Esophagus (tissue), 2 donors: ENCODE data around the gene SLC25A38. TPM values are rescaled to one million over a fixed set of nuclear protein-coding genes. Genes with fewer than 3 reads are reported as not detected.

Experiments
- H3K27ac ChIP-seq, 2 donors: one replicate each; pipeline ENCODE4 v1.5.1; 2013; ENCODE audit warnings: low read depth in 2 of 2, mild to moderate bottlenecking in 2 of 2, inconsistent platforms in 1 of 2, low read length in 1 of 2, moderate library complexity in 1 of 2
- H3K27me3 ChIP-seq, 2 donors: one replicate each; pipeline ENCODE4 v1.6.1; 2013; ENCODE audit warnings: low read length in 2 of 2, control low read depth in 1 of 2, mild to moderate bottlenecking in 1 of 2; ENCODE audit not compliant: insufficient read depth in 2 of 2, control insufficient read depth in 1 of 2
- H3K36me3 ChIP-seq, 2 donors: one replicate each; pipeline ENCODE4 v1.6.1; 2013; ENCODE audit warnings: low read length in 1 of 2; ENCODE audit not compliant: control insufficient read depth in 2 of 2, insufficient read depth in 2 of 2
- H3K4me1 ChIP-seq, 2 donors: one replicate each; pipeline ENCODE4 v1.6.1; 2013; ENCODE audit warnings: low read length in 1 of 2; ENCODE audit not compliant: control insufficient read depth in 2 of 2, insufficient read depth in 2 of 2
- H3K4me3 ChIP-seq, 2 donors: one replicate each; pipeline ENCODE4 v1.5.1; 2013; ENCODE audit warnings: low read length in 2 of 2, mild to moderate bottlenecking in 2 of 2, low read depth in 1 of 2, moderate library complexity in 1 of 2
- H3K9me3 ChIP-seq, 2 donors: one replicate each; pipeline ENCODE4 v1.6.1; 2013; ENCODE audit warnings: mild to moderate bottlenecking in 2 of 2, low read depth in 1 of 2, low read length in 1 of 2, moderate library complexity in 1 of 2; ENCODE audit not compliant: control insufficient read depth in 2 of 2, insufficient read depth in 1 of 2
- WGBS, 2 donors: extraction: QIAGEN DNeasy Blood & Tissue Kit; methylation state at CpG; one replicate each; pipeline ENCODE4 v1.1.7; 2013; 5-methylcytosine and 5-hydroxymethylcytosine counted together
- polyA plus RNA-seq, 2 donors: library from polyadenylated mRNA; stranded (reverse); fragments of 200-250 nt; gene quantifications; one replicate each; pipeline ENCODE4 v1.2.3, GENCODE V29; 2013
- donor health status: healthy with polysubstance abuse.
- donor health status: Bipolar disorder and iron deficiency.

Gene SLC25A38
- polyA plus RNA-seq, 2 donors = 9.2 to 11.9 TPM

- no peaks in the 10 kb centered on the region for H3K4me1 ChIP-seq
- H3K27me3 ChIP-seq = no peaks in the 10 kb centered on the region
- H3K27ac ChIP-seq = no peak overlapping the region
- no peaks in the 10 kb centered on the region for H3K36me3 ChIP-seq
- no peak overlapping the region for H3K4me3 ChIP-seq
- H3K9me3 ChIP-seq = no peaks in the 10 kb centered on the region
These were observed 10.3 kb upstream of the SLC25A38 start for GRCh38 chr3:39372833-39373232.

DNA sequence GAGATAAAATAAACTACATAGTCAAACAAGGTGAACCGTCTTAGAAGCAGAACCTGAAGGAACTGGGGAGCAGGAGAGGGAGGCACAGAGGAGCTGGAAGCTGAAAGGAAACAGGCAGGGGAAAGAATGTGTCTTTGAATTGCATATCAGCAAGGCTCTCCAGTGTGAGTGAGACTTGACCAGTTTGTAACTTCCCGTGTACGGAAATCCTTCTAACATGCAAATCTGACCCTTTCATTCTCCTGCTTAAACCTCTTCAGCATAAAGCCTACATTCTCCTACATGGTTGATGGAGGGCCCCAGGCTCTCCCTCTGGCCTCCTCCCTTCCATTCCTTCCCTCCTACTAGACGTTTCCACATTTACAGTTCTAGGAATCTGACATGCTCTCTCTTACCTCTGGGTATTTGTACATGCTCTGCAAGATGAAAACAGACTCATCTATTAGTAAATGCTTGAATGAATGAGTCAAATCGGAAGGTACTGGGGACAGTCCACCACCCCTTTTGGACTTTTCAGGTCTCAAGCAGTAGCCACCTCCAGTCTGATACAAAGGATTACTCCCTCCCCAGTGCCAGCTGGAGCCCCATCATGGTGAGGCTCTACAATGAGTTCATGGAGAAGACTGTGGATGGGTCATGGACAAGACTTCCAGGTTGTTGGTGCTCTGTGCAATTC lies 6.1 kb upstream of the SLC25A38 start:
- H3K4me3 ChIP-seq = no peak overlapping the region
- whole genome bisulfite sequencing, 2 donors = 63 to 72% methylated on average over 5 of the region's 5 CpGs
- no peaks in the 10 kb centered on the region for H3K4me1 ChIP-seq
- no peaks in the 10 kb centered on the region for H3K36me3 ChIP-seq
- H3K9me3 ChIP-seq = no peaks in the 10 kb centered on the region
- no peaks in the 10 kb centered on the region for H3K27me3 ChIP-seq
- H3K27ac ChIP-seq = no peak overlapping the region

GRCh38 chr3:39378088-39378487 lies 5.1 kb upstream of the SLC25A38 start:
- Histone ChIP-seq H3K4me3 (no peak overlapping the region), H3K27ac (no peak overlapping the region), H3K27me3 (no peaks in the 10 kb centered on the region), H3K9me3 (no peaks in the 10 kb centered on the region), H3K36me3 (no peaks in the 10 kb centered on the region), H3K4me1 (no peaks in the 10 kb centered on the region)
- 24 to 26% methylated on average over 4 of the region's 4 CpGs for WGBS, 2 donors

GRCh38 chr3:39378957-39379777 lies 4.0 kb upstream of the SLC25A38 start:
- no peaks in the 10 kb centered on the region for H3K36me3 ChIP-seq
- H3K9me3 ChIP-seq = no peaks in the 10 kb centered on the region
- WGBS, 2 donors = 80 to 94% methylated on average over 10 of the region's 10 CpGs
- H3K4me1 ChIP-seq = no peaks in the 10 kb centered on the region
- no peaks in the 10 kb centered on the region for H3K27me3 ChIP-seq
- no peak overlapping the region for H3K4me3 ChIP-seq
- no peak overlapping the region for H3K27ac ChIP-seq

- Histone ChIP-seq H3K36me3 (no peaks in the 10 kb centered on the region), H3K9me3 (no peaks in the 10 kb centered on the region), H3K27me3 (no peaks in the 10 kb centered on the region), H3K27ac (no peak overlapping the region), H3K4me1 (no peaks in the 10 kb centered on the region), H3K4me3 (no peak overlapping the region)
- WGBS, 2 donors = 88 to 94% methylated on average over 5 of the region's 5 CpGs
These were observed 3.4 kb upstream of the SLC25A38 start for GRCh38 chr3:39379778-39380155.

- H3K36me3 ChIP-seq = no peaks in the 10 kb centered on the region
- no peaks in the 10 kb centered on the region for H3K27me3 ChIP-seq
- no peak overlapping the region for H3K4me3 ChIP-seq
- H3K4me1 ChIP-seq = peaks cover 0 to 4% of the 10 kb centered on the region in 2 donors
- WGBS, 2 donors = 86 to 88% methylated on average over 3 of the region's 3 CpGs
- no peaks in the 10 kb centered on the region for H3K9me3 ChIP-seq
- H3K27ac ChIP-seq = no peak overlapping the region
These were observed 1.7 kb upstream of the SLC25A38 start for GRCh38 chr3:39381432-39381831.

DNA sequence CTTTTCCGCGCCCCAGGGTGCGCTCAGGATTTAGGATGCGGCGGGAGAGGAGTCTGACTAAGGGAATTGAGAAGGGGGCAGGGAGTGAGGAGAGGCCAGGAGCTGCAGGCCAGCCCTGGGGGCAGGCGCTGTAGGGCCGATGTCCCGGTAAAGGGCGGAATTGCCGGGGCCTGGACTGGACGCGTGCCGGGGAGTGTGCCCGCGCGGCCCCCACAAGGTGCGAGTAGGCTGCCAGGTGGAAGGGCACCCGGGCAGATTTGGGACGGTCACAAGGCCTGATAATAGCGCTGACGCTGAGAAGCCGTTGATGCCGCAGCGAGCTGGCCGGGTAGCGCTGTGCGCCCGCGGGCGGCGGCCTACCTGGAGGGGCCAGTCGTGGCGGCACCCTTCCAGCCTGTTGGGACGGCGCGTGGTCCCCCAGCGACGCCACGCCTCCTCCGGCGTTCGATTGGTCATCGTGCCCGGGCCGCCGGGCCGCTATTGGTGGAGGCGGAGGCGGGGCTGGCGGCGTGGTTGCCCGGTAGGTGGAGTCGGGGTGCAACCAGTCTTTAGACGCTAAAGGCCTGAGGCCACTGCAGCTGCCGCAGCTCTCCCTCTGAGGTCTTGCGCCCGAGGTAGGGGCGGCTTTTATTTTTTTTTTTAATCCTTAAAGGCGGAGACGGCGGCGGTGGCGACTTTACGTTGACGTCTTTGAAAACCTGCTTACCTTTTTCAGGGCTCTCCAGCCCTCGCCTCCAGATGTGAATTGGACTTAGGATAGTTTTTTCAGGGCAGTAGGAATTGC lies 903 bp downstream of the SLC25A38 start:
- peak overlapping the region; percentile 88 to 93 for H3K4me3 ChIP-seq
- H3K9me3 ChIP-seq = no peaks in the 10 kb centered on the region
- peak overlapping the region; percentile 95 to 97 for H3K27ac ChIP-seq
- H3K36me3 ChIP-seq = no peaks in the 10 kb centered on the region
- WGBS, 2 donors = 0 to 1% methylated on average over 58 to 66 of the region's 66 CpGs
- H3K27me3 ChIP-seq = no peaks in the 10 kb centered on the region
- H3K4me1 ChIP-seq = peaks cover 0 to 4% of the 10 kb centered on the region in 2 donors

DNA sequence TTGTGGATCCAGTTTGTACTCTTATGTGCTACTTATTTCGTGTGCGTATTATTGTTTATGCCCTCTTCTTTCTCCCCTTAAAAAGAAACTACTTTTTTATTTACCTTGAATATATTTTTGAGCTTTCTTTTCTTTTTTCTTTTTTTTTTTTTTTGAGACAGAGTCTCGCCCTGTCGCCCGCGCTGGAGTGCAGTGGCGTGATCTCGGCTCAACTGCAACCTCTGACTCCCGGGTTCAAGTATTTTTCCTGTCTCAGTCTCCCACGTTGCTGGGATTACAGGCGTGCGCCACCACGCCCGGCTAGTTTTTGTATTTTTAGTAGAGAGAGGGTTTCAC lies 1.5 kb downstream of the SLC25A38 start:
- peak overlapping the region in 1 of 2 donors; percentile 93 for H3K4me3 ChIP-seq
- no peaks in the 10 kb centered on the region for H3K36me3 ChIP-seq
- H3K9me3 ChIP-seq = no peaks in the 10 kb centered on the region
- H3K27me3 ChIP-seq = no peaks in the 10 kb centered on the region
- WGBS, 2 donors = 52 to 60% methylated on average over 14 of the region's 14 CpGs
- H3K4me1 ChIP-seq = peaks cover 0 to 4% of the 10 kb centered on the region in 2 donors
- peak overlapping the region in 1 of 2 donors; percentile 69 for H3K27ac ChIP-seq

GRCh38 chr3:39385456-39386090 lies 2.4 kb downstream of the SLC25A38 start:
- H3K4me3 ChIP-seq = no peak overlapping the region
- no peak overlapping the region for H3K27ac ChIP-seq

More at GRCh38 chr3:39385456-39386090, 2.4 kb downstream of the SLC25A38 start:
- H3K36me3 ChIP-seq = peaks cover 0 to 4% of the 10 kb centered on the region in 2 donors
- peaks cover 0 to 4% of the 10 kb centered on the region in 2 donors for H3K4me1 ChIP-seq
- no peaks in the 10 kb centered on the region for H3K9me3 ChIP-seq
- 64 to 74% methylated on average over 9 of the region's 9 CpGs for WGBS, 2 donors
- no peaks in the 10 kb centered on the region for H3K27me3 ChIP-seq
